NCI-H2081 (cell line): Measurements from ENCODE around the gene ERLIN1.

Source experiments
- DNase-seq, 2 experiments: peaks; one replicate each; lab custom pipeline; 2025; lab: John Stamatoyannopoulos, UW

Gene ERLIN1

GRCh38 chr10:100185364-100186252 is at the start of gene ERLIN1:
ERLIN1 (minus strand) TSS chr10:100186029; CDS start chr10:100185626, 403 bp downstream.
- DNase-seq, result peak; percentile 82 to 88

GRCh38 chr10:100232101-100232500 is 46.3 kb upstream of the ERLIN1 start:
- no peak for DNase-seq

- no peak for DNase-seq
Observed at GRCh38 chr10:100229819-100230422, 44.1 kb upstream of the ERLIN1 start.

- no peak for DNase-seq
Observed at GRCh38 chr10:100223879-100224278, 38.0 kb upstream of the ERLIN1 start.

GRCh38 chr10:100222529-100222928 is 36.7 kb upstream of the ERLIN1 start:
- DNase-seq, result no peak

- no peak for DNase-seq
Observed at GRCh38 chr10:100216006-100216405, 30.2 kb upstream of the ERLIN1 start.

- no peak for DNase-seq
Observed at GRCh38 chr10:100209303-100209702, 23.5 kb upstream of the ERLIN1 start.

- no peak for DNase-seq
Observed at GRCh38 chr10:100208276-100208675, 22.4 kb upstream of the ERLIN1 start.

- DNase-seq, result no peak
Observed at GRCh38 chr10:100204370-100204769, 18.5 kb upstream of the ERLIN1 start.

- DNase-seq, result no peak
Observed at GRCh38 chr10:100201549-100201948, 15.7 kb upstream of the ERLIN1 start.

GRCh38 chr10:100194711-100195110 is 8.9 kb upstream of the ERLIN1 start:
- DNase-seq, result no peak

- DNase-seq, result no peak
Observed at GRCh38 chr10:100192350-100192749, 6.5 kb upstream of the ERLIN1 start.

- DNase-seq, result peak in 1 of 2 experiments; percentile 54
Observed at GRCh38 chr10:100186253-100187212, 704 bp upstream of the ERLIN1 start.

GRCh38 chr10:100184840-100185239 is 989 bp downstream of the ERLIN1 start:
- no peak for DNase-seq

GRCh38 chr10:100184426-100184825 is 1.4 kb downstream of the ERLIN1 start:
- DNase-seq, result no peak

- DNase-seq, result no peak
Observed at GRCh38 chr10:100183481-100183880, 2.3 kb downstream of the ERLIN1 start.

- no peak for DNase-seq
Observed at GRCh38 chr10:100182908-100183307, 2.9 kb downstream of the ERLIN1 start.

GRCh38 chr10:100182281-100182680 is 3.5 kb downstream of the ERLIN1 start:
- no peak for DNase-seq

- DNase-seq, result no peak
Observed at GRCh38 chr10:100175875-100176274, 10.0 kb downstream of the ERLIN1 start.

GRCh38 chr10:100174699-100175677 is 10.8 kb downstream of the ERLIN1 start:
- no peak for DNase-seq

GRCh38 chr10:100173035-100173434 is 12.8 kb downstream of the ERLIN1 start:
- DNase-seq, result no peak
